GM12872 (cell line): ENCODE measurements around the gene ADGRD1.

Source experiments
- TF ChIP-seq, protein P1 (sequence below): IDR thresholded peaks from 3 replicates; pipeline ENCODE4 v1.5.1; 2011; ENCODE audit warnings: low read depth, mild to moderate bottlenecking, low read length, moderate library complexity; ENCODE audit not compliant: insufficient read depth

The ADGRD1 gene

DNA sequence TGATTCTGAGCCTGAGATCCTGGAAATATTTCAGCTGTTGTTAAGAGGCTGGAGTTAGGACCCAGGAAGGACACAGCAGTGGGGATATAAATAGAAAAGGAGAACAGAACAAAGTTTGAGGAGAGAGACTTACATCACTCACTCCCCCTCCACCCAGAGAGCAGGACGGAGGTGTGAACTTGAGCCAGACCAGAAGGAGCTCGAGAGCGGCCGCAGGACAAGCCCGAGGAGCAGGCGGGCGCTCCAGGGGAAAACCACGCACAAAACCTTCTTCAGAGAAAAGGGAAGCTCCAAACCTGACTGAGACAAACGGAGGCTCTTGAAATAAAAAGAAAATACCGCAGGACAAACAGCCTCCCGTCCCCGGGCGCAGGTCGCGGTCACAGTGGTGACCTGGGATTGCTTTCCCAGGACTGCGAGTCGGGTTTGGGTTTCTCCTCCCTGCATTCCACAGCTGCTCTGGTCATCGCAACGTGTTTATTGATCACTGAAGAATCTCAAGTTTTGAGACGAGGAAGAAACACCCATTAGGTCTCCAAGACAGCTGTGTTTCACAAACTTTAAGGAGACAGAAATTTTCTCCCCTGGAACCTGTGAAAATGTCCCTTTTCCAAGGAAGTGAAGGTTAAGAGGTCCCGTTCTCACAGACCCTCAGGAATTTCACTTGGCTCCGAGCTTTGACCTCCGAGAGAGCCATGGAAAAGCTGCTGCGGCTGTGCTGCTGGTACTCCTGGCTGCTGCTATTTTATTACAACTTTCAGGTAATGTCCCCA, at the start of gene ADGRD1:
ADGRD1 (plus strand) TSS at position 137 of the 773 bp plus-strand sequence; CDS start at position 696, 559 bp downstream.
- TF ChIP-seq, protein P1, sequence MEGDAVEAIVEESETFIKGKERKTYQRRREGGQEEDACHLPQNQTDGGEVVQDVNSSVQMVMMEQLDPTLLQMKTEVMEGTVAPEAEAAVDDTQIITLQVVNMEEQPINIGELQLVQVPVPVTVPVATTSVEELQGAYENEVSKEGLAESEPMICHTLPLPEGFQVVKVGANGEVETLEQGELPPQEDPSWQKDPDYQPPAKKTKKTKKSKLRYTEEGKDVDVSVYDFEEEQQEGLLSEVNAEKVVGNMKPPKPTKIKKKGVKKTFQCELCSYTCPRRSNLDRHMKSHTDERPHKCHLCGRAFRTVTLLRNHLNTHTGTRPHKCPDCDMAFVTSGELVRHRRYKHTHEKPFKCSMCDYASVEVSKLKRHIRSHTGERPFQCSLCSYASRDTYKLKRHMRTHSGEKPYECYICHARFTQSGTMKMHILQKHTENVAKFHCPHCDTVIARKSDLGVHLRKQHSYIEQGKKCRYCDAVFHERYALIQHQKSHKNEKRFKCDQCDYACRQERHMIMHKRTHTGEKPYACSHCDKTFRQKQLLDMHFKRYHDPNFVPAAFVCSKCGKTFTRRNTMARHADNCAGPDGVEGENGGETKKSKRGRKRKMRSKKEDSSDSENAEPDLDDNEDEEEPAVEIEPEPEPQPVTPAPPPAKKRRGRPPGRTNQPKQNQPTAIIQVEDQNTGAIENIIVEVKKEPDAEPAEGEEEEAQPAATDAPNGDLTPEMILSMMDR: no peak

DNA sequence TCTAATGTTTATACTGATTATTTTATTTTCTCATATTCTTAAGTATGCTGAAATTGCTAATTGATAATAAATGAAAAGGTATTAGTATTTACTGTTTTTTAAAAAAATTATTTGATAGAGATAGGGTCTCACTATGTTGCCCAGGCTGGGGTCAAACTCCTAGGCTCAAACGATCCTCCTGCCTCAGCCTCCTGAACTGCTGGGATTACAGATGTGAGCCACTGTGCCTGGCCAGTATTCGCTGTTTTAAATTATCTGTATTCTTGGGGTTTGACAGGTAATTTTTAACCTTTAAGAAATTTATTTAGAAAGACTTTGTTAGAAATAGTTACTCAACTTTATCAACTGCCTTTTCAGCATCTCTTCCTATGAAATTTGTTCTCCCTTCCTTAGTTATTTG, 49.6 kb upstream of the ADGRD1 start:
- TF ChIP-seq, protein P1: no peak

DNA sequence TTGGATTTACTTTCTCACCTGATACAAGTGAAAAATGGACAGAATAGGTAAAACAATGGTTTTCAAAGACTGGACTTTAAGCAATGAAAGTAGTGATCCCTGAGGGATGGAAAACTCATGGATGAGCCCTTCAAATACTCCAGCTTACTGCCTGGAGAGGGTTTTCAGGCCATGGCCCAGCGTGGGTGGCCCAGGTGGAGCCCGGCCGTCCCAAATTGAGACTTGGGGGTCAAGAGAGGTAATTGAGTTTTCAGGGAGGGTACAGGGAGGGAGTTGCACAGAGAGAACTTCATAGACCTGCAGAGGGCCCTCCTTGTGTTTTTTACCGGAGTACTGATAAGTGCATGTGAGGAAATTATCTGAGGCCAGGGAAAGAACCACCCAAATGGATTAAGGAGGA, 44.6 kb upstream of the ADGRD1 start:
- TF ChIP-seq, protein P1: no peak

DNA sequence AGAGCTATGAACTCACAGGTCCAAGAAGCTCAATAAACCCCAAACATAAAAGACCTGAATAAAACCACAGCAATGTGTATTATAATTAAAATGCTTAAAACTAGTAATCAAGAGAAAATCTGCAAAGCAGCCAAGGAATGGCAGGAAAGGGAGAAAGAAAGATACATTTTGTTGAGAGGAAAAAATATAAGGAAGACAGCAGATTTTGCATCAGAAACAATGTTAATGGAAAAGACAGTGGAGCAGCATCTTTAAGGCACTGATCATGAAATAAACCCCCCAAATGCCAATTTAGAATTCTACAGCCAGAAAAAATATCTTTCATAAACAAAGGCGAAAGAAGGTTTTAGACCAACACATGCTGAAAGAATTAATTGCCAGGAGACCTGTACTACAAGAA, 42.5 kb upstream of the ADGRD1 start:
- TF ChIP-seq, protein P1: no peak

DNA sequence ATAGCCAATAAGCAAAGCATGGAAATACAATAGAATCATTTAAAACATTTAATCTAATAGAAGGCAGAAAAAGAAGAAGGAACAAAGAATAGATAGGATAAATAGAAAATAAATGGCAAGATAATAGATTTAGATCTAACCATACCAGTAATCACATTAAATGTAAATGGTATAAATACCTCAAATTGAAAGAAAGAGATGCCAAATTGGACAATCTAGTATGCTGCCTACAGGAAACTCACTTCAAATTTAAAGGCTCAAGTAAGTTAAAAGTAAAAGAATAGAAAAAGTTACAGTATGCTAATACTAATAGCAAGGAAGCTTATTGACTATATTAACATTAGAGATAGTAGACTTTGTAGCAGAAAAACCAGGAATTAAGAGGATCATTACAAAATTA, 41.8 kb upstream of the ADGRD1 start:
- TF ChIP-seq, protein P1: no peak

DNA sequence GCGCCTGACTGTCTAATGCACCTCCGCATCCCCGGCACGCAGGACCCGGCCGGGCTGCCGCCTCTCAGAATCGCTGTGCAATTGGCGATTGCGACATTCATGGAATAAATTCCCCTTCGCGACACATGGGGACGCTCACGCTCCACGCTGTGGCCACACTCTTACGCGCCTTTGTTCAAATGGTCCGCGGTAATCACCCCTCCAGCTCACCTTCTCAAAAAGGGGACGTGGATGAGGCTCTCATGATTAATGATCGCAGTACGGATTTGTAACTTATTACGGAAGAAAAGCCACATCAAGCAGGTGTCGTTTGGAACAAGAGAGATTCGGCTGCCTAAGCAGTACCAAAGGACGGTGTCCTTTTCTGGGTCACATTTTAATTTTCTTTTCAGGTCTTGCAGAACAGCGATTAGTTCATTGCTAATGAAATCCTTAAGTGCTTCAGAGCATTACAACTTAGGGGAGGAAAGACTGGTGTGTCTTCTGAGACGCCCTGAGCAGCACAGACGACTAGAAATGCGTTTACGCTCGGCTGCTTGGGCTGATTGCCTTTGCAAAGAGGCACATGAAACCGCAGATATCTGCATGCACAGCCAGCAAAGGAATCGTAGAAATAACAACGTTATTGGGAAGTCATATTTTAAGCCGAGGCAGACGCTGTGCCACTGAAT, 37.3 kb upstream of the ADGRD1 start:
- TF ChIP-seq, protein P1: peak; percentile 98

DNA sequence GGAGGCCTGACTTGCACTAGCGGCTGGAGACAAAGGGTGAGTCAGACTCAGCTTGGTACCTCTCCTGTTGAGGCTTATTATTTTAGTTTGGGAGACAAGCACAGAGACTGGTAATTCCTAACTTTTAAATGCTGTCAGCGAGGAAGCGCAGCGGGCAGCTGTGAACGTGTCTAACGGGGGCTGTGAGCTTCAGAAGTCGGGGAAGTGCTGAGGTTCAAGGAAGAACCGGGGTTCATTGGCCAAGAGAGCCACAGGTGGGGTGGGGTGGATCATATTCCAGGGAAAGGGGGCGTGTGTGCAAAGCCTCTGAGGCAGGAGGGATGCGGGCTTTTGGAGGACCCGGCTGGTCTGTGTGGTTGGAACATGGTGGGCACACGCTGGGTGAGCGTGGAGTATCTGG, 36.1 kb upstream of the ADGRD1 start:
- TF ChIP-seq, protein P1: no peak
